ENCODE data around the gene LDB2.
"Not testable (repeated sequence)": the region's sequence is repeated elsewhere in the genome, so short reads cannot be mapped to it uniquely, and the experiment has no call there.

Gene LDB2

DNA sequence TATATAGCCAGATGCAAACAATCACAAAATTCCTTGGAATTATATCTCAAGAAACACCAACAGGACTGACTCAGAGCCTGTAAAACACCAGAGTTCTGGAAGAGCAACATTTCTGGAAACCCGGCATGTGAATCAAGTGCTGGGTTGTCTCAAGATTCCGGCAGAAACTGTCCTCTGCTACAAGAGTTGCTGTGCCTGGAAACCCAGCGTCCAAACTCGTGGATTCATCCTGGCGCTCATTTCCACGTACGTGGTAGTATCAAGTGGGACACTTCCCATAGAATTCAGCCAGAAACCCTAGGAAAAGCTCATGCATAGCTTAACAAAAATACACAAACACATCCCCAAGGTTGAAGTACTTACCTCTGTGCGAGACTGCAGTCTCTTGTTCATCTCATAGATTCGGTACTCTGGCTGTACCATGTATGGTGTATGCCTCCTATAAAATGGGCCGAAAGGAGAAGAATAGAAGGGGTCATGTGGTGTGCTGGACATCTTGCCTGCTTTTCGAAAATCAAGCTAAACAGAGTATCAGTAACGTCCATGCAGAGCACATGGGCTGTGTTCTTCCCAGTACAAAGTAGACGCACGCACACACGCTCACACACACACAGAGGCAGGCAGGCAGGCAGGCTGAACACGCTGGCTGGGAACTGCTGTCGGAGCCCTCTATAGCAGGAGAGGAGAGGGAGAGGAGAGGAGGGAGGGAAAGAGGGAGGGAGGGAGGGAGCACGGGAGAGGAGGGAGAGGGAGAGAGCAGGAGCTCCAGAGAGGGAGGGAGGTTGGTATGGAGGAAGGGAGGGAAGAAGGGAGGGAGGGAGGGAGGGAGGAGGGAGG is at the start of gene LDB2:
Gene LDB2 (minus strand): TSS at position 655 of the 837 bp plus-strand sequence.
- peak; percentile 75 to 91 for DNase-seq (ENCODE audit: low read depth in 2 of 2)
- TF ChIP-seq, protein P1, sequence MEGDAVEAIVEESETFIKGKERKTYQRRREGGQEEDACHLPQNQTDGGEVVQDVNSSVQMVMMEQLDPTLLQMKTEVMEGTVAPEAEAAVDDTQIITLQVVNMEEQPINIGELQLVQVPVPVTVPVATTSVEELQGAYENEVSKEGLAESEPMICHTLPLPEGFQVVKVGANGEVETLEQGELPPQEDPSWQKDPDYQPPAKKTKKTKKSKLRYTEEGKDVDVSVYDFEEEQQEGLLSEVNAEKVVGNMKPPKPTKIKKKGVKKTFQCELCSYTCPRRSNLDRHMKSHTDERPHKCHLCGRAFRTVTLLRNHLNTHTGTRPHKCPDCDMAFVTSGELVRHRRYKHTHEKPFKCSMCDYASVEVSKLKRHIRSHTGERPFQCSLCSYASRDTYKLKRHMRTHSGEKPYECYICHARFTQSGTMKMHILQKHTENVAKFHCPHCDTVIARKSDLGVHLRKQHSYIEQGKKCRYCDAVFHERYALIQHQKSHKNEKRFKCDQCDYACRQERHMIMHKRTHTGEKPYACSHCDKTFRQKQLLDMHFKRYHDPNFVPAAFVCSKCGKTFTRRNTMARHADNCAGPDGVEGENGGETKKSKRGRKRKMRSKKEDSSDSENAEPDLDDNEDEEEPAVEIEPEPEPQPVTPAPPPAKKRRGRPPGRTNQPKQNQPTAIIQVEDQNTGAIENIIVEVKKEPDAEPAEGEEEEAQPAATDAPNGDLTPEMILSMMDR (IDR thresholded peaks at IDR 0.05; ENCODE audit: low read depth, low read length): no peak
- H3K4me3 ChIP-seq (replicated peaks in 1 of 2; ENCODE audit: low read depth in 2 of 2, low read length in 2 of 2): peak within 1 kb of the TSS; percentile 37 to 39

DNA sequence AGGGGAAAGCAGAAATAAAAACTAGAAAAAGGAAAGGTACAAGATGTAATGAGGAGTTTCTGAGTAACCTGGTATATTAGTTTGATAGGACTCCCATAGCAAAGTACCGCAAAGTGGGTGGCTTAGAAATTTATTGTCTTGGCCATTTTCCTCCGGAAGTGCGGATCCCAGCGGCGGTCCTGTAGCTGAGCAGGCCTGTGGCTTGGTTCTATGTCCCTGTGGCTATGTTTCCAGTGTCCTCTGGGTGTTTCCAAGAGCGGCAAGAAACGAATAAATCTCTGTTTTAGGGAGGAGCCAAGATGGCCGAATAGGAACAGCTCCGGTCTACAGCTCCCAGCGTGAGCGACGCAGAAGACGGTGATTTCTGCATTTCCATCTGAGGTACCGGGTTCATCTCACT is 44.0 kb upstream of the LDB2 start:
- TF ChIP-seq, protein P1 (IDR thresholded peaks at IDR 0.05; ENCODE audit: low read depth, low read length): no peak
- no peak for DNase-seq (ENCODE audit: low read depth in 2 of 2)
- H3K4me3 ChIP-seq (replicated peaks in 1 of 2; ENCODE audit: low read depth in 2 of 2, low read length in 2 of 2): peak overlapping the region in 1 of 2 donors; percentile 14

- DNase-seq (ENCODE audit: low read depth in 2 of 2): no peak
- TF ChIP-seq, protein P1 (IDR thresholded peaks at IDR 0.05; ENCODE audit: low read depth, low read length): no peak
- no peak overlapping the region for H3K4me3 ChIP-seq (replicated peaks in 1 of 2; ENCODE audit: low read depth in 2 of 2, low read length in 2 of 2)
Observed at GRCh38 chr4:16939178-16939577, 40.7 kb upstream of the LDB2 start.

- DNase-seq (ENCODE audit: low read depth in 2 of 2): no peak
- TF ChIP-seq, protein P1 (IDR thresholded peaks at IDR 0.05; ENCODE audit: low read depth, low read length): no peak
- no peak overlapping the region for H3K4me3 ChIP-seq (replicated peaks in 1 of 2; ENCODE audit: low read depth in 2 of 2, low read length in 2 of 2)
Observed at GRCh38 chr4:16938512-16939040, 40.1 kb upstream of the LDB2 start.

GRCh38 chr4:16931339-16932305 is 33.2 kb upstream of the LDB2 start:
- DNase-seq (ENCODE audit: low read depth in 2 of 2): peak; percentile 11 to 67
- no peak overlapping the region for H3K4me3 ChIP-seq (replicated peaks in 1 of 2; ENCODE audit: low read depth in 2 of 2, low read length in 2 of 2)
- TF ChIP-seq, protein P1 (IDR thresholded peaks at IDR 0.05; ENCODE audit: low read depth, low read length): no peak

DNA sequence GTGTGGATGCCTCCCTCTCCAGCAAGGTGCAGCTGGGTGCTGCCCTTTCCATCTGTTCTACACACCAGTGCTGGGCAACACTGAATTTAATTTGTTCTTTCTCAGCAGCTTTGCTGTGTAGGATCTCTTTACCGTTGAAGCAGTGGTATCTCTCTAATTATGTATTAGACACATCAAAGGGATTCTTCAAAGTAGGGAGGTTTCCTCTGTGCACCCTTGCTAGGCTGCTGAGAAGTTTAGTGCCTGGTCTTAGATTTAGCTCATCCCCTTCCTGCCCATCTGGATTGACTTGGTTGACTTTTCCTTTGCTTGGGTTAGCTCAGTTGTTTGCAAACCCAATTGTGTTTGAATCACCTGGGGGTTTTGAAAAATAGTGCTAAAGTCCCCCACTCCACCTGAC is 27.8 kb upstream of the LDB2 start:
- TF ChIP-seq, protein P1 (IDR thresholded peaks at IDR 0.05; ENCODE audit: low read depth, low read length): no peak
- H3K4me3 ChIP-seq (replicated peaks in 1 of 2; ENCODE audit: low read depth in 2 of 2, low read length in 2 of 2): no peak overlapping the region
- DNase-seq (ENCODE audit: low read depth in 2 of 2): no peak

- H3K4me3 ChIP-seq (replicated peaks in 1 of 2; ENCODE audit: low read depth in 2 of 2, low read length in 2 of 2); DNase-seq (ENCODE audit: low read depth in 2 of 2): not testable (repeated sequence)
Observed at GRCh38 chr4:16918716-16919115, 20.3 kb upstream of the LDB2 start.
